Measurements from ENCODE around the gene SINHCAF. TPM values are rescaled to one million over a fixed set of nuclear protein-coding genes. Genes with fewer than 3 reads are reported as not detected.
A peak's percentile ranks its signal among the peaks of the same experiment; 100 is the strongest.
"Not testable (repeated sequence)": the region's sequence is repeated elsewhere in the genome, so short reads cannot be mapped to it uniquely, and the experiment has no call there.

The SINHCAF gene
- total RNA-seq, 1 donor from 2014 or later: 157 TPM

DNA sequence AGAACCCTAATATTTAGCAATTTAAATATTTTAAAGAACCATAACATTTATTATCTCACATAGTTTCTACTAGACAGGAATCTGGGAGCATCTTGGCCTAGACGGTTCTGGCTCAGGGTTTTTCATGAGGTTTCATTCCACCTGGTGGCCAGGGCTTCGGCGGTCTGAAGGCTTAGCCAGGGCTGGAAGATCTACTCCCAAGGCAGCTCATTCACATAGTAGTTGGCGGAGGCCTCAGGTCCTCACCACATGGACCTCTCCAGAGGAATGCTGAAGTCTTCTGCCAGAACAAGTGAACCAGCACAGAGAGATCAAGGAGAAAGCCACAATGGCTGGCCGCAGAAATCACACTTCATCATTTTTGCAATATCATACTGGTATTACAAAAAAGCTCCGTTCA, 68.2 kb downstream of the SINHCAF start:
- intact Hi-C loops (cut with micrococcal nuclease): no loop called here
- TF ChIP-seq, protein P1, sequence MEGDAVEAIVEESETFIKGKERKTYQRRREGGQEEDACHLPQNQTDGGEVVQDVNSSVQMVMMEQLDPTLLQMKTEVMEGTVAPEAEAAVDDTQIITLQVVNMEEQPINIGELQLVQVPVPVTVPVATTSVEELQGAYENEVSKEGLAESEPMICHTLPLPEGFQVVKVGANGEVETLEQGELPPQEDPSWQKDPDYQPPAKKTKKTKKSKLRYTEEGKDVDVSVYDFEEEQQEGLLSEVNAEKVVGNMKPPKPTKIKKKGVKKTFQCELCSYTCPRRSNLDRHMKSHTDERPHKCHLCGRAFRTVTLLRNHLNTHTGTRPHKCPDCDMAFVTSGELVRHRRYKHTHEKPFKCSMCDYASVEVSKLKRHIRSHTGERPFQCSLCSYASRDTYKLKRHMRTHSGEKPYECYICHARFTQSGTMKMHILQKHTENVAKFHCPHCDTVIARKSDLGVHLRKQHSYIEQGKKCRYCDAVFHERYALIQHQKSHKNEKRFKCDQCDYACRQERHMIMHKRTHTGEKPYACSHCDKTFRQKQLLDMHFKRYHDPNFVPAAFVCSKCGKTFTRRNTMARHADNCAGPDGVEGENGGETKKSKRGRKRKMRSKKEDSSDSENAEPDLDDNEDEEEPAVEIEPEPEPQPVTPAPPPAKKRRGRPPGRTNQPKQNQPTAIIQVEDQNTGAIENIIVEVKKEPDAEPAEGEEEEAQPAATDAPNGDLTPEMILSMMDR (IDR thresholded peaks at IDR 0.05): no peak
- CTCF ChIA-PET: interaction anchor here (1.2 kb wide), 1 partner anchor 14 kb away, joined by 7 read pairs; no protein-coding TSS in a partner anchor
- no peaks in the 10 kb centered on the region for H3K4me1 Mint-ChIP-seq
- H3K9me3 Mint-ChIP-seq: no peaks in the 10 kb centered on the region
- H3K4me3 Mint-ChIP-seq: no peak overlapping the region
- ATAC-seq (ENCODE audit: low read depth) (no peak), DNase-seq (no peak)
- H3K36me3 Mint-ChIP-seq (ENCODE audit: low read depth): no peaks in the 10 kb centered on the region
- POLR2A ChIA-PET: no interaction called here
- no peak overlapping the region for H3K27ac Mint-ChIP-seq
- no peaks in the 10 kb centered on the region for H3K27me3 Mint-ChIP-seq

DNA sequence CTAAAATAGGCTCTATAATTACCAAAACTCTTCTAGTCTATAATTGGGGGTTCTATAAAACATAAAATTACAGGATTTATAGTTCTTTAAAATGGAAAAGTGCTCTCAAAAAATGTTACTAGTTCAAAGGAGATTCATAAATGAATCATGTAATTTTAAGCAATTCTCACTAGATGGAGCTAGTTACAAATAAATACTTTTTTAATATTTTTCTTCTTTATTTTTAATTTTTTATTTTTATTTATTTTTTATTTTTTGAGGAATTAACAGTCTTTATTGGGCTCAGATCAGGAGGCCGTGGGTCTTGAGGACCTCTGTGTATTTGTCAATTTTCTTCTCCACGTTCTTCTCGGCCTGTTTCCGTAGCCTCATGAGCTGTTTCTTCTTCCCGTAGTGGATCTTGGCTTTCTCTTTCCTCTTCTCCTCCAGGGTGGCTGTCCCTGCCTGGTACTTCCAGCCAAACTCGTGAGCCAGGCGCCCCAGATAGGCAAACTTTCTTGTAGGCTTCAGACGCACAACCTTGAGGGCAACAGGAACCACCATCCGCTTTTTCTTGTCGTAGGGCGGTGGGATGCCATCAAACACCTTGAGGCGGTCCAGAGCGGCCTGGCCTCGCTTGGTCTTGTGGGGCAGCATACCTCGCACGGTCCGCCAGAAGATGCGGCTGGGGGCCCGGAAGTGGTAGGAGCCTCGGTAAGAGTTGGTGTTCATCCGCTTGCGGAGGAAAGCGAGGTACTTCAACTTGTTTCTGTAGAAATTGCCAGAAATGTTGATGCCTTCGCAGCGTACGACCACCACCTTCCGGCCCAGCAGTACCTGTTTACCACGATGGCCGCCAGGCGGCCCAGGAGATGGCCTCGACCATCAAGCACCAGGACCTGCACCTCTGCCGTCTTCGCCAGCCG, 74.0 kb downstream of the SINHCAF start:
- not testable (repeated sequence) for ATAC-seq (ENCODE audit: low read depth); H3K27ac Mint-ChIP-seq; H3K27me3 Mint-ChIP-seq; H3K36me3 Mint-ChIP-seq (ENCODE audit: low read depth); DNase-seq; H3K9me3 Mint-ChIP-seq; H3K4me1 Mint-ChIP-seq
- CTCF ChIA-PET: interaction anchor here (1.0 to 2.7 kb wide), 6 partner anchors 12 to 1060 kb away, joined by 4 to 22 read pairs (median 10); no protein-coding TSS in a partner anchor
- POLR2A ChIA-PET: interaction anchor here (0.5 kb wide), 1 partner anchor 430 kb away, joined by 3 read pairs; no protein-coding TSS in a partner anchor
- intact Hi-C loops (cut with micrococcal nuclease): loop anchor here (1.0 to 2.0 kb wide), 3 partner anchors 21 to 384 kb away; no protein-coding TSS in a partner anchor
- H3K4me3 Mint-ChIP-seq: peak overlapping the region; percentile 78

DNA sequence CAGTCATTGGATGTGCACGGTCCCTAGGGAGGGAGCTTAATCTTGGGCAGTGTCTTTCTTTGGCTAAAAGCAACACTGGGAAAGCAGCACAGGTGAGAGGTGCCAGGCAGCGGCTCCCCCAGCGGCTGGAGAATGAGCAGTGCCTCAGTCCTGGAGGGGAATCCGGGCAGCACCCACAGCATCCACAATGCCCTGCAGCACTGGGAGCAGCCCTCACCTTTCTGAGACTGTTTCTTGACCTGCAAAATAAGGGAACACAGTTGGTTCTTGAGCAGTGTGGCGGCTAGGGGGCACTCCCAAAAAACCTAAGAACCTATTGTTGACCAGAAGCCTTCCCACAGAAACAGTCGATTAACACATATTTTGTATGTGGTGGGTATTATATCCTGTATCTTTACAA, 75.8 kb downstream of the SINHCAF start:
- ChIA-PET POLR2A (no interaction called here), CTCF (interaction anchor here (1.8 to 2.7 kb wide), 4 partner anchors 10 to 113 kb away, joined by 5 to 22 read pairs (median 10); no protein-coding TSS in a partner anchor)
- H3K27ac Mint-ChIP-seq: no peak overlapping the region
- no peak overlapping the region for H3K4me3 Mint-ChIP-seq
- no peaks in the 10 kb centered on the region for H3K9me3 Mint-ChIP-seq
- DNase-seq (no peak), ATAC-seq (ENCODE audit: low read depth) (no peak)
- H3K36me3 Mint-ChIP-seq (ENCODE audit: low read depth): no peaks in the 10 kb centered on the region
- intact Hi-C loops (cut with micrococcal nuclease): loop anchor here (2.0 kb wide), 1 partner anchor 23 kb away; no protein-coding TSS in a partner anchor
- H3K4me1 Mint-ChIP-seq: no peaks in the 10 kb centered on the region
- TF ChIP-seq, protein P1 (IDR thresholded peaks at IDR 0.05): no peak
- H3K27me3 Mint-ChIP-seq: peaks cover 2% of the 10 kb centered on the region

DNA sequence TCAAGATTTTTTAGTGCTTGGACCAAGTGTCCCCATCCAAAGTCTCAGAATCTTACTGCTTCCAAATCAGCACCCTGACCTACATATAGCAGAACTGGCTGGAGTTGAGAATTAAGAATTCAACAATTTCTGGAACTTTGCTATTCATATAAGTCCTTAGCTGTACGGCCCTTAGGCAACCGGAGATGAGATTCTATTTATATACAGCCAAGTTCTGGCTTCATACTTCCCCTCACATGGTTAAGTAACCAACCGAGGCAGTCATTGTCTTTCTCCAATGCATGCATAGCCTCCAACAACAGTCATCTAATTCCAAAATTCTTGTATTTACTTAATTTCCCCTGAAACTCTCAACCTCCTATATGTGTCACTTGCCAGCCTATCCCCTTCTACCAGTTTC, 76.6 kb downstream of the SINHCAF start:
- peaks cover 2% of the 10 kb centered on the region for H3K27me3 Mint-ChIP-seq
- intact Hi-C loops (cut with micrococcal nuclease): no loop called here
- DNase-seq: no peak
- H3K27ac Mint-ChIP-seq: no peak overlapping the region
- H3K4me3 Mint-ChIP-seq: no peak overlapping the region
- H3K36me3 Mint-ChIP-seq (ENCODE audit: low read depth): no peaks in the 10 kb centered on the region
- ChIA-PET POLR2A (no interaction called here), CTCF (interaction anchor here (2.7 kb wide), 1 partner anchor 114 kb away, joined by 14 read pairs; no protein-coding TSS in a partner anchor)
- H3K4me1 Mint-ChIP-seq: no peaks in the 10 kb centered on the region
- TF ChIP-seq, protein P1 (IDR thresholded peaks at IDR 0.05): no peak
- H3K9me3 Mint-ChIP-seq: no peaks in the 10 kb centered on the region
- no peak for ATAC-seq (ENCODE audit: low read depth)

DNA sequence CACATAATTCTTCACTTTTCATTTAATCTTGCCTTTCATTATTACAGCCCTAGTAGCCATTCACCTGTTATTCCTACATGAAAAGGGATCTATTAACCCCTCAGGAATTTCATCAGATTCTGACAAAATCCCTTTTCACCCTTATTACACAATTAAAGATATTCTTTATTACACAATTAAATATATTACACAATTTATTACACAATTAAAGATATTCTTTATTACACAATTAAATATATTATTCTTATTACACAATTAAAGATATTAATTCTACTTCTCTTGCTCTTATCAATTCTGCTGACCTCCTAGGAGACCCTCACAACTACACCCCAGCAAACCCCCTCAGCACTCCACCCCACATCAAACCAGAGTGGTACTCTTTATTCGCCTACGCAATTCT, 77.1 kb downstream of the SINHCAF start:
- no peaks in the 10 kb centered on the region for H3K4me1 Mint-ChIP-seq

More for the DNA sequence above, 77.1 kb downstream of the SINHCAF start:
- TF ChIP-seq, protein P1 (IDR thresholded peaks at IDR 0.05): no peak
- intact Hi-C loops (cut with micrococcal nuclease): no loop called here
- peaks cover 2% of the 10 kb centered on the region for H3K27me3 Mint-ChIP-seq
- no peak for DNase-seq
- no peaks in the 10 kb centered on the region for H3K36me3 Mint-ChIP-seq (ENCODE audit: low read depth)
- ATAC-seq (ENCODE audit: low read depth): no peak
- H3K4me3 Mint-ChIP-seq: no peak overlapping the region
- POLR2A ChIA-PET: no interaction called here
- no peaks in the 10 kb centered on the region for H3K9me3 Mint-ChIP-seq
- CTCF ChIA-PET: no interaction called here
- no peak overlapping the region for H3K27ac Mint-ChIP-seq

All from activated B cell treated with CpG ODN at 0.5 μM for 24 hours (primary cell).